ENCODE measurements around the gene CHM.
A peak's percentile ranks its signal among the peaks of the same experiment; 100 is the strongest.

Gene CHM

DNA sequence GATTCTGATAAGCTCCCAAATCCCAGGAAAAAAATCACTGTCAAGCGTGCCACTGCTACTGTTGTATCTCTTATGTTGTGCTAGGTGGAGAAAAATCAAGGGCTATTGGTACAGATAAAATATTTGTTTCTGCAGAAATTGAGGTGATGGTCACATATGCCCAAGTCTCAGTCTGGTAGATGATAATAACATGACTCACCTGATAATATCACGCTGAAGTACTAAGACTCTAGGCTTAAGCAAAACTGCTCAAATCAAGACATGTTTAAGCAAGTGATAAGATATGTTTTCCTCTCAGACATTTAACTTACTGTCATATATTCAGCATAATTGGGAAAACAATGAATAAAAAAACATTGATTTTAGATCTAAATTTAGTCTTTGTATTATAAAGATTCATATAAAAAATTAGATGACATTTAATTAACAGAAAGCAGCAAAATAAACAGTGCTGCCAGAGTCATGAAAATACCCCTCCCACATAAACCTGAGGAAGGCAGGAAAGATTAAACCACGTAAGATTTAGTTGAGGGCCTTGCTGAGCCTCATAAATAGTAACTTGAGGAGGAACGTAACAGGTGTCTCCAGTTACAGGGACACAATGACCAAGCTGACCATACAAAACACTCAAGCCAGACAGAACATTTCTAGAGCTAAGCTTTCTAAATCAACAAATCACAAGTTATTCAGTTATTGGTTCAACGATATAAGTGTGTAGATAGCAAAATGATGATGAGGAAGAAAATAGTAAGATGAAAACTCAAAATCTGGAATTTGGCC is 143.5 kb downstream of the CHM start:
- DNase-seq (ENCODE audit: extremely low read depth, low read depth) = no peak
- TF ChIP-seq, protein P1, sequence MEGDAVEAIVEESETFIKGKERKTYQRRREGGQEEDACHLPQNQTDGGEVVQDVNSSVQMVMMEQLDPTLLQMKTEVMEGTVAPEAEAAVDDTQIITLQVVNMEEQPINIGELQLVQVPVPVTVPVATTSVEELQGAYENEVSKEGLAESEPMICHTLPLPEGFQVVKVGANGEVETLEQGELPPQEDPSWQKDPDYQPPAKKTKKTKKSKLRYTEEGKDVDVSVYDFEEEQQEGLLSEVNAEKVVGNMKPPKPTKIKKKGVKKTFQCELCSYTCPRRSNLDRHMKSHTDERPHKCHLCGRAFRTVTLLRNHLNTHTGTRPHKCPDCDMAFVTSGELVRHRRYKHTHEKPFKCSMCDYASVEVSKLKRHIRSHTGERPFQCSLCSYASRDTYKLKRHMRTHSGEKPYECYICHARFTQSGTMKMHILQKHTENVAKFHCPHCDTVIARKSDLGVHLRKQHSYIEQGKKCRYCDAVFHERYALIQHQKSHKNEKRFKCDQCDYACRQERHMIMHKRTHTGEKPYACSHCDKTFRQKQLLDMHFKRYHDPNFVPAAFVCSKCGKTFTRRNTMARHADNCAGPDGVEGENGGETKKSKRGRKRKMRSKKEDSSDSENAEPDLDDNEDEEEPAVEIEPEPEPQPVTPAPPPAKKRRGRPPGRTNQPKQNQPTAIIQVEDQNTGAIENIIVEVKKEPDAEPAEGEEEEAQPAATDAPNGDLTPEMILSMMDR (IDR thresholded peaks at IDR 0.05; ENCODE audit: low read depth, low read length) = no peak

DNA sequence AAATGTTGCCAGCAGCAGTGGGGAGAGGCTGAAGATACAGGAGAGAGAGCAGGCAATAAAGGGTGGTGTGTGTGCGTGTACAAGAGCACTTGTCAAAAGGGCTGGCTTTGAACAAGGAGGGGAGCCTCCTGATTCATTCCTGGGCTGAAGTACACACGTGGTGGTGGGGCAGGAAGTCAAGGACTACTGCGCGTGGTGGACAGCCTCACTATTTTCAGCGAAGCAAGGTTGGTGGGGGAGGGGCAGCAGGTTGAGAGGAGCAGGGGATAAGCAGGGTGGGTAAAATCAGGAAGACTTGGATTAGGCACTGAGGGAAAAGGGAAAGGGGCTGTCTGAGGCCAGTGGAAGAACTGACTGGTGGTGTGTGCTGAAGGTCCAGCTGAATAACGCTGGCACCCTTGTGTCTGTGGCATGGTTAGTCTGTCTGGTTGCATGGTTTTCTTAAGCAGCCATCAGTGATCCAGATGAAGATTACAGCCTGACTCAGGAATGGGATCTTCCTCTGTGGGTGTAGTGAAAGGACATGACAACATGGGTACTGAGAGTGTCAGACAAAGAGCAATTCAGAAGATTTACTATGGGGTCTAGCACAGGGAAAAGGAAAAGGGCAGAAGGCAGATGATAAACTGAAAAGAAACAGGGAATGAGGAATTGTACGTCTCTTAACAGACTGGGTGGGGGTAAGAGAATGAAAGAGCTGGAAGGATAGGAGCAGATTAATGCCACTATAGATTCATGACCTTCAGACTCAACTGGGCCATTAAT is 149.8 kb downstream of the CHM start:
- no peak for DNase-seq (ENCODE audit: extremely low read depth, low read depth)
- TF ChIP-seq, protein P1 (IDR thresholded peaks at IDR 0.05; ENCODE audit: low read depth, low read length) = no peak

DNA sequence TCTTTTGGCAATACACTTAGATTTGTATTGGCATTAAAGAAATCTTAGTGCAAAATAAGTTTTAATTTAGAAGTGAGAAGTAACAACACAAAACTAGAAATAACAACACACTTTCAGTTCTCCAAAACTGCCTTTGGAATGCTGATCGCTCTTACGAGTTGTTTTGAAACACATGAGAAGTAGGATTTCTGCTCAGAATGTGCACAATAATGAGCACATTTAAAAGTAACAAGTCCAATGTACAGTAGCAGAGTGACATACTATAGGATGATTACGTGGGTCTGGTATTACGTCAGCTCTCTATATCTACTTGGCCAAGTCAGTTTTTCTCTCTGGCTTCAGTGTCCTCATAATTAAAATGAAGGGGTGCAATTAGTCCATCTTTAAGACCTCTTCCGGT is 164.8 kb downstream of the CHM start:
- no peak for DNase-seq (ENCODE audit: extremely low read depth, low read depth)
- TF ChIP-seq, protein P1 (IDR thresholded peaks at IDR 0.05; ENCODE audit: low read depth, low read length) = no peak

DNA sequence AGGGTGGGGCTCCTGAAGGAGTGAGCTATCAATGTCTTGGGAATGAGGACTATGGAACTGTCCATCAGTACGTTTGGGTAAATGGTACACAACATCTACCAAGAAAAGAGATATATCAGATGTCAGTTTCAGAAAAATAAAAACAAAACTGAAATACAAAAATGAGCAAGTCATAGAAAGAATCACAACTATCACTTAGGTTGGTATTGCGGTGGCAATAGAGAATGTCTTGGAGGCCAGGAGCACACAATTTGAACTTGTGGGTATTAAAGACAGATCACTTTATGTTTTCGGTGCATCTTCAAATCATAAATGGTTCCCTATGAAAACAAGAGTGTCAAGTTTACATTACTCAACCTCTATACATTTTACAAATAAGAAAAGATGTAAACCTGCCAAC is 176.8 kb downstream of the CHM start:
- TF ChIP-seq, protein P1 (IDR thresholded peaks at IDR 0.05; ENCODE audit: low read depth, low read length) = no peak
- DNase-seq (ENCODE audit: extremely low read depth, low read depth) = no peak

DNA sequence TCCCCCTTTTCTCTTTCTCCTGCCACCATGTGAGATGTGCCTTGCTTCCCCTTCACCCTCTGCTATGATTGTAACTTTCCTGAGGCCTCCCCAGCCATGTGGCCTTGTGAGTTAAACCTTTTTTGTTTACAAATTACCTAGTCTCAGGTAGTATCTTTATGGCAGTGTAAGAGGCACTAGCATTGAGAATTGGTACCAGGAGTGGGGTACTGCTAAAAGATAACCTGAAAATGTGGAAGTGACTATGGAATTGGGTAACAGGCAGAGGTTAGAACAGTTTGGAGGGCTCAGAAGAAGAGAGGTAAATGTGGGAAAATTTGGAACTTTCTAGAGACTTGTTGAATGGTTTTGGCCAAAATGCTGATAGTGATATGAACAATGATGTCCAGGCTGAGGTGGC is 182.0 kb downstream of the CHM start:
- no peak for DNase-seq (ENCODE audit: extremely low read depth, low read depth)
- TF ChIP-seq, protein P1 (IDR thresholded peaks at IDR 0.05; ENCODE audit: low read depth, low read length) = no peak

DNA sequence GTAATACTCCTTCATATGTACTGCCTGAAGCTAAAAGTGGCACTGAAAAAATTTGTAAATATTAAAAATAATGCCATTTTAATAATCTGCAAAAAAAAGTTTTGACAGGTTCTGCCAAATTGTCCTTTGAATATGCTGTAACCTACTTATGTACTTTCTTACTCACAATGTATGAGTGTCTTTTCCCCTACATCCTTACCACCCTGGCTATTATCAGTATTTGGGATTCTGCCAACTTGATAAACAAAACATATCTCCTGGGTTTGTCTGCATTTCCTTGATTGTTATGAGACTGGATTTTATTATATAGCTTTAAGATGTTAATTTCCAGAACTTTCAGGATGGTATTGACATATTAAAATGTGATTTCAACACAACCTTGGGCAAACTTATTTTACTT is 187.9 kb downstream of the CHM start:
- TF ChIP-seq, protein P1 (IDR thresholded peaks at IDR 0.05; ENCODE audit: low read depth, low read length) = no peak
- no peak for DNase-seq (ENCODE audit: extremely low read depth, low read depth)

DNA sequence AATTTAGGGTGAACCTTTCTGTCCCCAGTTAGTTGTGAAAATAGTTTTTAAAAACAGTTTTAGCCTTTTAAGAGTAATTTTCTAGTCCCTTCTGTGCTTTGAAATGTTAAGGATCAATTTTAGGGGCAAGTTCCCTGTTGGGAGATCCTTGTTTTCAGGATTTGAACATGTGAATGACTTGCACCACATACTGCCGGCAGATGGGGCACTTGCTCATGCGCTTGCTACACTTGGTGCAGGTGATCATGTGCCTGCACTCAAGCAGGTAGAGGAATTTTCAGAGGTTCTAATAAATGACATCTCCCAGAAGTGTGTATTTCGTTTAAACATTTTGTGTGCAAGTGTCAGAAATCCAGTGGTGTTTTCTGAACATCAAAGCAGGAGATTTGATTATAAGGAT is 195.9 kb downstream of the CHM start:
- no peak for DNase-seq (ENCODE audit: extremely low read depth, low read depth)

More for the DNA sequence above, 195.9 kb downstream of the CHM start:
- TF ChIP-seq, protein P1 (IDR thresholded peaks at IDR 0.05; ENCODE audit: low read depth, low read length) = peak; percentile 26

Measured in AG09319 (cell line).